SK-N-DZ (cell line): Measurements from ENCODE around the gene STUM.
"Not testable (repeated sequence)": the region's sequence is repeated elsewhere in the genome, so short reads cannot be mapped to it uniquely, and the experiment has no call there.

ENCODE experiments used
- DNase-seq: peaks from one replicate; pipeline ENCODE4 v3.0.0-alpha.2; 2015; ENCODE audit warnings: low spot score

The STUM gene

GRCh38 chr1:226580625-226581270 is 32.2 kb downstream of the STUM start:
- no peak for DNase-seq

- DNase-seq: no peak
These were observed 33.2 kb downstream of the STUM start for GRCh38 chr1:226581650-226582330.

DNA sequence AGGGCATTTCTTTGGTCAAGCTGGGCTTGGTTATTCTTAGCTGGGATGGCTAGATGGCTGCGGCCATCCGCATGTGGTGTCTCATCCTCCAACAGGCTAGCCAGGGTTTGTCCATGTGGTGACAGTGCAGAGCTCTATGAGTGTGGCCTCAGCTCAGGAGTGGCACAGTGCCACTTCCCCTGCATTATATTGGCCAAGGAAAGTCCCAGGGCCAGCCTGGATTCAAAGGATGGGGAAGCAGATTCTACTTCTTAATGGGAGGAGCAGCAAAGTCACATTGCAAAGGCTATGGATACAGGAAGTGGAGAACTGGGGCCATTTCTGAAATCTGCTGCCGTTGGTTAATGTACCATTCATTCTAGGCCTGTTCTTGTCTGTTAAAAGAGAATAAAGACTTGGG is 34.4 kb downstream of the STUM start:
- no peak for DNase-seq

GRCh38 chr1:226584164-226584563 is 35.6 kb downstream of the STUM start:
- DNase-seq: no peak

DNA sequence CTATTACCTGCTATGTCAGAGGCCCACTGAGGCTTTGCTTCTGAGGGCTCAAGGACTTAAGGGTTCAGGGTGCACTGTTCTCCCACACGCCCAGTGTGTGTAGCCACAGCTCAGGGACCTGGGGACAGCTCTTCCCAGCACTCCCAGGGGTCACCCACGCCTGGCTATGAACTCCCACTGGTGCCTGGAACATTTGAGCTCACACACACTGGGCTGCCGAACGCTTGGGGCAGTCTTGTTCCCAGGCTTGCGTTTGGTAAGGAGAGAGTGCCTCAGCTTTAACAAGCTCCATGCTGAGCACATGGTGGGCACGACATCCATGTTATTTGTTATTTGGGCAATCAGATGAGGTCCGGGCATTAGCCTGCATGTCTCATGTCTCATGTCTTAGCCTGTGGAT is 37.6 kb downstream of the STUM start:
- DNase-seq: no peak

- DNase-seq: no peak
These were observed 38.3 kb downstream of the STUM start for GRCh38 chr1:226586650-226587422.

DNA sequence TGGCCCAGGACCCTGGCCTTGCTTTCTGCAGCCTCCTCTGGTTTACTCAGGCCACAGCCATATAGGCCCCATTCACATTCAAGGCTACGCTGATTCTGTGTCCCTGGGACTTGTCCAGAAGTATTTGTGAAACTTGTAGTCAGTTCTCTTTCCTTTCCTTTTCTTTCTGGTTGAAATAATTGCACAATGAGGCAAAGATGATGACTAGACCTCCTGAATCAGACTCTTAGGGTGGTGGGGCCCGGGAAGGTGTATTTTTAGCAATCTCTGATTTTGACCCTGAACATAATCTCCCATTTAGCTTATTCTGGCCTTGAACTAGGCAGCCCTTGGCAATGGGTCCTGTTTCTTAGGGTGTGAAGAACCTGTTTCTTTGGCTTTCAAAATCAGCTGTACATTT is 39.9 kb downstream of the STUM start:
- no peak for DNase-seq

- no peak for DNase-seq
These were observed 40.6 kb downstream of the STUM start for GRCh38 chr1:226589008-226589733.

- no peak for DNase-seq
These were observed 42.0 kb downstream of the STUM start for GRCh38 chr1:226590614-226591013.

- DNase-seq: no peak
These were observed 45.0 kb downstream of the STUM start for GRCh38 chr1:226593541-226593940.

GRCh38 chr1:226596531-226597165 is 48.1 kb downstream of the STUM start:
- no peak for DNase-seq

GRCh38 chr1:226597616-226598454 is 49.3 kb downstream of the STUM start:
- no peak for DNase-seq

- DNase-seq: no peak
These were observed 49.9 kb downstream of the STUM start for GRCh38 chr1:226598455-226598849.

DNA sequence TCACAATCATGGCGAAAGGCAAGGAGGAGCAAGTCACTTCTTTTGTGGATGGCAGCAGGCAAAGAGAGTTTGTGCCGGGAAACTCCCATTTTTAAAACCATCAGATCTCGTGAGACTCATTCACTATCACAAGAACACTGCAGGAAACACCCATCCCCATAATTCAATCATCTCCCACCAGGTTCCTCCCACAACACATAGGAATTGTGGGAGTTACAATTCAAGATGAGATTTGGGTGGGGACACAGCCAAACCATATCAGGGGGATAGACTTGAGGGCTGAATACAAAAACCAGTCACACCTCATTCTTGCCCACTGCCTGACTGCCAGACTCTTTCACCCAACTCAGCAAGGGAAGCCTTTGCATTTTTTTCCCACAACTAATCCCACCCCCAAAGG is 50.4 kb downstream of the STUM start:
- DNase-seq: not testable (repeated sequence)

- DNase-seq: no peak
These were observed 51.2 kb downstream of the STUM start for GRCh38 chr1:226599636-226600238.

- no peak for DNase-seq
These were observed 51.7 kb downstream of the STUM start for GRCh38 chr1:226600254-226600653.

DNA sequence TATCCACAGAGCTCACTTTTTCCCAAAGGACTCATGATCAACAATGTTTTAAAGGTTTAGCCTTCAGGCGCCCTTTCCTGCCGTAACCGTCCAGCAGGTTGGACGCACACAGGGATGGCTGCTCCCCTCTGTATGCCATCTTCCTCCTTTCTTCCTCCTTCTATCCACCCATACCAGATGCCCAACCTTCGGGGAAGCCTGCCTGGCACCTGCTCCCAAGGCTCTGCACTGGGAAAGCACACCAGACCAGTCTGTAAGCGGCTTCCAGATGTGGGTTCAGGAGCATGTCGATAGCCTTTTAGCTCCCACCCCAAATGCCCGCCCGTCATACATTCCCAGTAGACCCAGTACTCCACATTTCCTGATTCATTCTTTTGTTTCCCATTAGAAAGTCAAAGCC is 52.9 kb downstream of the STUM start:
- no peak for DNase-seq

GRCh38 chr1:226602186-226603021 is 53.8 kb downstream of the STUM start:
- no peak for DNase-seq
